Gastrocnemius medialis (tissue), 4 donors: ENCODE data around the gene KIF3C. TPM values are rescaled to one million over a fixed set of nuclear protein-coding genes. Genes with fewer than 3 reads are reported as not detected.

Experiments used
- ATAC-seq, 2 donors: fragments of 150-250 bp; one replicate each; pipeline ENCODE4 v1.9.1; 2016
- DNase-seq, 2 donors: peaks; one replicate each; pipeline ENCODE4 v3.0.0-alpha.2; 2019
- H3K27ac ChIP-seq, 4 donors: fragments of 200-600 bp; sonication (generic); 1 replicate in 1 of 4; 2 replicates in 3 of 4; pipeline ENCODE4 v1.5.1; 2016 to 2018; ENCODE audit warnings: mild to moderate bottlenecking in 2 of 4, moderate library complexity in 1 of 4
- H3K27me3 ChIP-seq, 3 donors: fragments of 200-600 bp; sonication (generic) in 2 of 3; 1 replicate in 1 of 3; 2 replicates in 2 of 3; pipeline versions ENCODE4 v1.5.1 to v1.6.0; 2016 to 2019; ENCODE audit warnings: mild to moderate bottlenecking in 1 of 3, moderate library complexity in 1 of 3
- H3K36me3 ChIP-seq, 2 donors: fragments of 200-600 bp; sonication (generic) in 1 of 2; one replicate each; pipeline ENCODE4 v1.5.1; 2017 to 2018
- H3K4me1 ChIP-seq, 2 donors: fragments of 200-600 bp; sonication (generic) in 1 of 2; one replicate each; pipeline ENCODE4 v1.5.1; 2016 to 2017; ENCODE audit warnings: mild to moderate bottlenecking in 2 of 2
- H3K4me3 ChIP-seq, 4 donors: fragments of 200-600 bp; sonication (generic) in 3 of 4; 1 replicate in 1 of 4; 2 replicates in 3 of 4; pipeline ENCODE4 v1.5.1; 2016 to 2019; ENCODE audit warnings: mild to moderate bottlenecking in 2 of 4
- H3K9me3 ChIP-seq, 3 donors: fragments of 200-600 bp; sonication (generic) in 2 of 3; 1 replicate in 1 of 3; 2 replicates in 2 of 3; pipeline ENCODE4 v1.5.1; 2016 to 2019
- CTCF ChIP-seq, 5 experiments: fragments of 450-650 bp in 3 of 5; fragments of 200-600 bp in 2 of 5; sonication (generic) in 2 of 5; IDR thresholded peaks in 4 of 5; conservative IDR thresholded peaks in 1 of 5; 1 replicate in 4 of 5; 2 replicates in 1 of 5; pipeline ENCODE4 v1.5.1; 2016 to 2019; ENCODE audit warnings: antibody characterized with exemption in 5 of 5, mild to moderate bottlenecking in 3 of 5, moderate library complexity in 3 of 5
- POLR2A ChIP-seq, 2 donors: fragments of 450-650 bp; IDR thresholded peaks; one replicate each; pipeline ENCODE4 v1.6.1; 2017; ENCODE audit warnings: antibody characterized with exemption in 2 of 2, mild to moderate bottlenecking in 2 of 2, moderate library complexity in 2 of 2
- in situ Hi-C, 4 donors: fragments of 200-750 bp; cut with MboI; loops; one replicate each; pipeline versions ENCODE4 v1.15.0 to v1.8.0; 2017; ENCODE audit warnings: low sequenced_read_pairs in 4 of 4
- intact Hi-C: fragments of 100-400 bp; cut with DNase I; formaldehyde crosslinking; loops from one replicate; pipeline ENCODE4 v1.15.1; 2023; ENCODE audit warnings: low total_unique reads
- total RNA-seq, 4 donors: library from RNA; depleted of rRNA; stranded (reverse); fragments of >200 nt; gene quantifications; one replicate each; pipeline versions ENCODE4 v1.1.0 to v1.2.3, GENCODE V29; 2016

KIF3C gene
- total RNA-seq, 4 donors from 2014 or later, result 1.1 to 4.4 (median 2.1) TPM

GRCh38 chr2:25879133-25879730 is 103.1 kb downstream of the KIF3C start:
- in situ Hi-C loops (no loop called here), intact Hi-C loops (loop anchor here (2.0 to 10.0 kb wide), 5 partner anchors 26 to 466 kb away; partner anchors contain the start of genes ADGRF3, DTNB, RAB10 and SELENOI)
- no peak for TF ChIP-seq POLR2A (IDR thresholded peaks at IDR 0.05)
- no peak for TF ChIP-seq CTCF (IDR thresholded peaks at IDR 0.05 in 4 of 5, conservative IDR thresholded peaks at IDR 0.05 in 1 of 5)
- ATAC-seq (no peak), DNase-seq (no peak)
- Histone ChIP-seq H3K27ac (peak overlapping the region; percentile 95 to 99 (median 97)), H3K27me3 (no peaks in the 10 kb centered on the region), H3K4me1 (peaks cover 20 to 26% of the 10 kb centered on the region in 2 donors), H3K4me3 (peak overlapping the region in 3 of 4 donors; percentile 89 to 99 (median 94)), H3K36me3 (no peaks in the 10 kb centered on the region), H3K9me3 (no peaks in the 10 kb centered on the region)

GRCh38 chr2:25878361-25879132 is 103.8 kb downstream of the KIF3C start, which contains the start of gene ASXL2:
Gene ASXL2 (minus strand): TSS chr2:25878487. CDS start chr2:25878222, 265 bp downstream.
- TF ChIP-seq POLR2A (IDR thresholded peaks at IDR 0.05) (peak; percentile 60 to 61), CTCF (IDR thresholded peaks at IDR 0.05 in 4 of 5, conservative IDR thresholded peaks at IDR 0.05 in 1 of 5) (peak in 1 of 5 experiments; percentile 16)
- DNase-seq (peak; percentile 96 to 97), ATAC-seq (peak; percentile 90 to 92)
- intact Hi-C loops (loop anchor here (1.0 to 10.0 kb wide), 6 partner anchors 17 to 466 kb away; partner anchors contain the start of genes ADGRF3, DTNB, RAB10 and SELENOI), in situ Hi-C loops (no loop called here)
- Histone ChIP-seq H3K27ac (peak within 1 kb of the TSS; percentile 95 to 99 (median 97)), H3K9me3 (no peaks in the 10 kb centered on the region), H3K4me3 (peak within 1 kb of the TSS; percentile 87 to 99 (median 92)), H3K27me3 (no peaks in the 10 kb centered on the region), H3K36me3 (no peaks in the 10 kb centered on the region), H3K4me1 (peaks cover 20 to 26% of the 10 kb centered on the region in 2 donors)

GRCh38 chr2:25877431-25878360 is 104.6 kb downstream of the KIF3C start:
- Histone ChIP-seq H3K4me1 (peaks cover 20 to 26% of the 10 kb centered on the region in 2 donors), H3K9me3 (no peaks in the 10 kb centered on the region), H3K27me3 (no peaks in the 10 kb centered on the region), H3K27ac (peak overlapping the region; percentile 95 to 99 (median 97)), H3K36me3 (no peaks in the 10 kb centered on the region), H3K4me3 (peak overlapping the region; percentile 87 to 99 (median 92))
- peak; percentile 28 to 36 for DNase-seq
- TF ChIP-seq CTCF (IDR thresholded peaks at IDR 0.05 in 4 of 5, conservative IDR thresholded peaks at IDR 0.05 in 1 of 5), result no peak
- peak; percentile 31 to 60 for TF ChIP-seq POLR2A (IDR thresholded peaks at IDR 0.05)
- peak; percentile 58 to 64 for ATAC-seq
- intact Hi-C loops (loop anchor here (1.0 to 10.0 kb wide), 6 partner anchors 18 to 467 kb away; partner anchors contain the start of genes ADGRF3, DTNB, RAB10 and SELENOI), in situ Hi-C loops (no loop called here)

Other genes with a start within 250 kb of the KIF3C start
- 10 to 100 TPM; 12.5 to 24.5 (median 21.0) TPM for gene ASXL2, start 104.0 kb downstream of the KIF3C start, total RNA-seq
- 100 to 1,000 TPM; 138 to 234 (median 168) TPM for gene RAB10, start 51.6 kb upstream of the KIF3C start, total RNA-seq
- 1 to 10 TPM in 2 of 4 donors, under 1 TPM in 2; 0.25 to 1.8 (median 0.74) TPM for gene GAREM2, start 190.6 kb upstream of the KIF3C start, total RNA-seq